Renal cortex interstitium (tissue), 11 donors: Measurements from ENCODE around the gene ARFGEF3. TPM values are rescaled to one million over a fixed set of nuclear protein-coding genes. Genes with fewer than 3 reads are reported as not detected.
"Not testable (repeated sequence)": the region's sequence is repeated elsewhere in the genome, so short reads cannot be mapped to it uniquely, and the experiment has no call there.

Experiments used
- DNase-seq, 11 donors: peaks; one replicate each; pipeline ENCODE4 v3.0.0-alpha.2; 2013; ENCODE audit warnings: low read depth in 9 of 11, low spot score in 4 of 11; ENCODE audit errors: extremely low read depth in 1 of 11
- polyA plus RNA-seq, 3 donors: library from polyadenylated mRNA; unstranded; fragments of 120-200 nt; gene quantifications; one replicate each; pipeline ENCODE4 v1.2.1, GENCODE V29; 2013; ENCODE audit not compliant: insufficient read length in 3 of 3

The ARFGEF3 gene
- polyA plus RNA-seq, 3 donors = 6.1 to 6.8 (median 6.7) TPM

GRCh38 chr6:138205437-138206094 is 43.8 kb downstream of the ARFGEF3 start:
- DNase-seq = no peak

DNA sequence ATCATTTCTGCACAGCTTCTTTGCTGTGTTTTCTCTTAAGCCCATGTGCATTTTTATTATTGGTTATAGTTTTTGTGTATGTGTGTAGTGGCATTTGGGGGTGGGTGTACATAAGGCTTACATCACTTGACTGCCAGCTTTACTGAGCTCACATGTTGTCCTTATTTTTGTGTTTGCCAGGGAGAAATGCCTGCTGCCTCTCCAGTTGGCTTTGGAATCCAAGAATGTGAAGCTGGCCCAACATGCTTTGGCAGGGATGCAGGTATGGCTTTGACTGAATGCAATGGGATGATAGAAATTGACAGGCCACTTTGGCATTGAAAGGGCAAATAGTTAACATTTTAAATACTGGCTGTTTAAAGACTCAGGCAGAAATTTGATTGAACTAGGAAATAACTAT is 45.1 kb downstream of the ARFGEF3 start:
- DNase-seq = no peak

DNA sequence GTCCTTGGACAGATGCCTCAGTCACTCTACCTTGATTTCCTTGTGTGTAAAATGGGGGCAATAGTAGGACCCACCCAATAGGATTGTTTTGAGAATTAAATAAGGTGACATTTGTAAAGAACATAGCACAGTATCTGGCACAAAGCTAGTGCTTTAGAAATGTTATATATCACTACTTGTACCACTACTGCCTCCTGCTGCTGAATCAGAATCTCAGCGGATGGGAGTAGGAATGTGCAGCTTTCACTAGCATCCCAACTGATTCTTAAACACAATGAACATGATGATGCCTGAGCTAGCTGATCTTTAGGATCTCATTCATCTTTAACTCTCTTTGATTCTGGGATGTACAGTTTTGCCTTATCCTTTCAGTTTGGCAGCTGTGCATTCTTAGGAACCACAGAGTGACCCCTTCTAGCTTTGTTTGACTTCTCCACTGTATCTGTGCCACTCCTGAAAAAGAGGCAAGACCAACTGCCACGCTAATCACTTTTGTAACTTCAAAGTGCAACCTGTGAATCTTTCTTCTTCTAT is 49.4 kb downstream of the ARFGEF3 start:
- DNase-seq = no peak

DNA sequence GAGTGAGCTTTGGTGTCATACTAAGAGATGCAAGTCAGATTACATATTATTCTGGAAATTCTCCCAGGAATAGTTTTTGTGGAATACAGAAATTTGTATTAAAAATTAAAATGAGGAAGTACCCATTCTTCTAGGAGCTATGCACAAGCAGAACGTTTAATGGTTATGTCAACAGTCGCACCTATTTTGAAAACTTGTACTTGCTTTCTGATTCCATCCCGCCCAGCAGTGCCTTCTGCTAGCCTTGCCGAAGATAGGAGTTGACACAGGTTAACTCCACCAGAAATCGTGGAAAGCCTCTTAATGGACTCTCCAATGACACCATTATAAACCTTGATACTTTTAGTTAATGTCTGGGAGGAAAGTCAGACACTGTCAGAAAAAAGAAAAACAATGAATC is 49.9 kb downstream of the ARFGEF3 start:
- DNase-seq = no peak

DNA sequence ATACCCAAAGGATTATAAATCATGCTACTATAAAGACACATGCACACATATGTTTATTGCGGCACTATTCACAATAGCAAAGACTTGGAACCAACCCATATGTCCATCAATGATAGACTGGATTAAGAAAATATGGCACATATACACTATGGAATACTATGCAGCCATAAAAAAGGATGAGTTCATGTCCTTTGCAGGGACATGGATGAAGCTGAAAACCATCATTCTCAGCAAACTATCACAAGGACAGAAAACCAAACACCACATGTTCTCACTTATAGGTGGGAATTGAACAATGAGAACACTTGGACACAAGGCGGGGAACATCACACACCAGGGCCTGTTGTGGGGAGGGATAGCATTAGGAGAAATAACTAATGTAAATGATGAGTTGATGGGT is 50.8 kb downstream of the ARFGEF3 start:
- not testable (repeated sequence) for DNase-seq

DNA sequence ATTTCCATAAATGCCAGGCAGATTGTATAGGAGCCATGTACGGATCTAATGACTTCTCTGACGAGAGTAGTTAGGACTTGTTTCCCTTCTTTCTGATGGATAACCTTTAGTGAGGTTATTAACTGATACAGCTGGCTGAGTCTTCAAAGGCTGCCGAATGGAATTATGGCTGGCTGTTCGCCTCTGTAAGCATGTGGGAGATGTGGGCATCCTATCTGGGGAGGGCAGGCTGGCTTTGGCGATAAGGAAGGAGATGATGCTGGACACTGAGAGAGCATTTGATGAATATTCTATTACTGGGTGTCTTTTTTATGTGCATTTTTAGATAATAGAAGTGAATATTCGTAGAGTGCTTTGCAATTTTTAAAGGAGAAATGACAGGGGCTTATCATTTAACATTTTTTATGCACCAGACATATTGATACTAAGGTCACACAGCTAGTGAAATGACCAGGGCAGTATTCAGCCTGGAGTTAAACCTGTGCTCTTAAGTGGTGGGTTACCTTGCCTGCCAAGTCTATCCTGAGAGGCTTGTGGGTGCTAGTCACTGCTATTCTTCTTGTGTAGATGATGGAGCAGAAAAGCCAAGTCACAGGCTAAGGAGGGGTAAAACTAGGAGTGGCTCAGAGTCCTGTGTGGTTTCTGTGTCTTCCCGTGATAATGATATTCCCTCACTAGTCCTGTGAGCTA is 53.5 kb downstream of the ARFGEF3 start:
- DNase-seq = no peak

DNA sequence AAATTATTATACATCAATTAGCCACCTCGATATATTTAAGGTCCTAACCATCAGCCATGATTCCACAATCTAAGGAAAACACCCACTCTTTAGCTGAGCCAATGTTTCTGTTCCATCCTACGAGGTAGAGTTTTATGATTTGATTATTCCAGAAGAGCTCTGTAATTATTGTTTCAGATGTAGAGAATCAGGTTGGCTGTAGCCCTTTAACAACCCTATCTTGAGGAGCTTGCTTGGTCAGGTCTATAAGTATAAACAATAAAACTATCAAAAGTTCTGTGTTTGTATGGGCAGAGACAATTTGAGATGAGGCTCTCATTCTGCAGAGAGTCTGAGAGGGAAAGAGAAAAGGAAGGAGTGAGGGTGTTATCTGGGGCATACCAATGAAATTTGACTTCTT is 56.7 kb downstream of the ARFGEF3 start, which contains the start of gene PBOV1:
PBOV1 (minus strand) TSS at position 43 of the 400 bp plus-strand sequence. CDS start 96 bp downstream, outside the sequence.
- DNase-seq = no peak

- DNase-seq = no peak
Observed at GRCh38 chr6:138219398-138219797, 57.7 kb downstream of the ARFGEF3 start.

DNA sequence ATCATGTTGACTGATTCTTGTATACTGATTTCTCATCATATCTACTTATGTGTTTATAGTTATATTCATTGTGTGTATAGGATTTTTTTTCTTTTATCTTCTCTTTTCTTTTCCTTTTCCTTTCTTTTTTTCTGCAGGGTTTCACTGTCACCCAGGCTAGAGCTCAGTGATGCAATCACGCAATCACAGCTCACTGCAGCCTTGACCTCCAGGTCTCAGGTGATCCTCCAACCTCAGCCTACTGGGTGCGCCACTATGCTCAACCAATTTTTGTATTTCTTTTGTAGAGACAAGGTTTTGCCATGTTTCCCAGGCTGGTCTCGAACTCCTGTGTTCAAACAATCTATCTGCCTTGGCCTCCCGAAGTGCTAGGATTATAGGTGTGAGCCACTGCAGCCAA is 58.2 kb downstream of the ARFGEF3 start:
- no peak for DNase-seq

GRCh38 chr6:138222901-138223546 is 61.3 kb downstream of the ARFGEF3 start:
- DNase-seq = no peak

- no peak for DNase-seq
Observed at GRCh38 chr6:138225953-138226352, 64.2 kb downstream of the ARFGEF3 start.

GRCh38 chr6:138226700-138227315 is 65.1 kb downstream of the ARFGEF3 start:
- no peak for DNase-seq

DNA sequence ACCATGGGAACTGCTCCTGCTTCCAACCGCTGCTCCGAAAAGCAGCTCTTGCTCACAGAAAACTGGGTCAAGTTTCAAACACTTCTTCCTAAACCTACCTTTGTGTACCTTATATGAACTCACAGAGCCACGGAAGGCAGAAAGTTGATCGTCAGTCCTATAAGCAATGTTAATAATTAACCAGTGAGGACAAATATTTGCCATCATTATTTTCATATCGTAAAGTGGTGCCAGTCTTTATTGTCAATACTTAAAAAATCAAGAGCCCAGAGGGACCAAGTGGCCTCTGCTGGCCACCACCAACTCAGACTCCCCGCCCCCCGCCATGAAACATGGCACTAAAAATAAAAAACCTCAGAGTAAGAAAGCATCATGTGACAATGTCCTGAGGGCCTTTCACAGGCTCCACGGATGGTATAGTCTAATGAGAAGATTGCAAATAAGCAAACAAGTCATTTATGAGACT is 65.6 kb downstream of the ARFGEF3 start:
- no peak for DNase-seq

- no peak for DNase-seq
Observed at GRCh38 chr6:138229072-138229471, 67.3 kb downstream of the ARFGEF3 start.

GRCh38 chr6:138229663-138230179 is 68.0 kb downstream of the ARFGEF3 start:
- no peak for DNase-seq

DNA sequence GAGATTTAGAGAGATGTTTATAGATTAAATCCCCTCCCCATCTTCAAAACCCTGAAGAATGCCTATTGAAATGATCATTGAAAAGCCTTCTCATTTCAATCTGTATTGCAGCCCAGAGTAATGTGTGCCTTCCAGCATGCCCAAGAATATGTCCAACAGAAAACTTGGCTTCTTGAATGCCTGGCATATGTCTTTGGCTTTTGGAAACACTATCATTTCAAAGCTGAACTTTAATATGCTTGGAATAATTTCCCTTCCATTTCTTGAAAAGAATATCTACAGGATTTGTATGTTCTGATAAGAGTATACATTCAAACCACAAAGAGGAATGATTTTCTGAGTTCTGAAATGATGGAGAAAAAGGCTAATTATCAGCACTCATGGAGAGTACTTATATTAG is 68.5 kb downstream of the ARFGEF3 start:
- DNase-seq = no peak

DNA sequence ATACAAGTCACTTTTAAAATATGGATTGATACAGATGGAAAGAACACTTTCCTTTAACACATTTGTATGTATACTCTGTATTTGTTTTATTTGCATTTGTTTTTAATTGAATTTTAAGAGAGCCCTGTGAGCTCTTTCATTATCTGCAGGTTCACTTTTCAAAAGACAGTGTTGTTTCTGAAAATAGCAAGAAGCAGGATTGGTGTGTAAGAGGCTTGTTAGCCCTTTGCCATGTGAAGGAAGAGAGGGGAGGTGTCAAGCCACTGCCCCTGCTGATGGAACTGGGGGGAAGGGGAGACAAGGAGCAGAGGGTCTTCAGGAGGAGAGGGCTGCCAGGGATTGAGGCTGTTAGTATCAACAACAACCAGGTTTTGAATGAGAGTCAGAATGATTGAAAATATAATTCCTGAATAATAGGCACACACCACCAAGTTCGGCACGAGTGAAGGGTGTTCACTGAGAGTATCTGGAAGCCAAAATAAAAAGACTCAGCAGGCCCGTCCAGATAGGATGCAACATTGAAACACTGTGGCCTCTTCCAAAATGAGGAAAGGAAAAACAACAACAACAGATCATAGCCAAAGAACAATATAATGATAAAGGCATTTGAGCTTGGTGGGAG is 69.1 kb downstream of the ARFGEF3 start:
- DNase-seq = no peak

GRCh38 chr6:138231381-138231886 is 69.7 kb downstream of the ARFGEF3 start:
- DNase-seq = no peak

DNA sequence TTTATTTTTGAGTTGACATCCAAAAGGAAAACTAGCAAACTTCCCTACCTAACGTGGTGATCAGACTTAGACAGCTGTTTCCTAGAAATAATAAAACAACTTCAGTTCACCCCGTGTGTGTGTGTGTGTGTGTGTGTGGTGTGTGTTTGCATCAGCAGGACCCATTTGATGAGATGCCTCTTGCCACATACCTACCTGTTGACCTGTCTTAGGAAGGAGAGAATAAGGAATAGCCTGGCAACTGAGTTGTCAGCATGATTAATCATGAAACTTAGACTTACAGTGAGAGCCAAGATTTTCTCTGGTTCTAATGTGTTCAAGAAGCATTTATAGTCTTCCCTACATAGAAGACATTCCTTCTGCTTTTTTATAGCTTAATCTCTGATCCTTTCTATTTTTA is 72.6 kb downstream of the ARFGEF3 start:
- DNase-seq = no peak
